22Rv1 (cell line): ENCODE results near the gene GABRD.

Experiments used
- ZFX ChIP-seq: fragments of 450-650 bp; IDR thresholded peaks from 2 replicates; pipeline ENCODE4 v1.6.1; 2017; ENCODE audit warnings: antibody characterized with exemption, borderline replicate concordance
- TF ChIP-seq, protein P1 (sequence below): fragments of 450-650 bp; IDR thresholded peaks from 2 replicates; pipeline ENCODE4 v1.5.1; 2017; ENCODE audit warnings: mild to moderate bottlenecking

DNA sequence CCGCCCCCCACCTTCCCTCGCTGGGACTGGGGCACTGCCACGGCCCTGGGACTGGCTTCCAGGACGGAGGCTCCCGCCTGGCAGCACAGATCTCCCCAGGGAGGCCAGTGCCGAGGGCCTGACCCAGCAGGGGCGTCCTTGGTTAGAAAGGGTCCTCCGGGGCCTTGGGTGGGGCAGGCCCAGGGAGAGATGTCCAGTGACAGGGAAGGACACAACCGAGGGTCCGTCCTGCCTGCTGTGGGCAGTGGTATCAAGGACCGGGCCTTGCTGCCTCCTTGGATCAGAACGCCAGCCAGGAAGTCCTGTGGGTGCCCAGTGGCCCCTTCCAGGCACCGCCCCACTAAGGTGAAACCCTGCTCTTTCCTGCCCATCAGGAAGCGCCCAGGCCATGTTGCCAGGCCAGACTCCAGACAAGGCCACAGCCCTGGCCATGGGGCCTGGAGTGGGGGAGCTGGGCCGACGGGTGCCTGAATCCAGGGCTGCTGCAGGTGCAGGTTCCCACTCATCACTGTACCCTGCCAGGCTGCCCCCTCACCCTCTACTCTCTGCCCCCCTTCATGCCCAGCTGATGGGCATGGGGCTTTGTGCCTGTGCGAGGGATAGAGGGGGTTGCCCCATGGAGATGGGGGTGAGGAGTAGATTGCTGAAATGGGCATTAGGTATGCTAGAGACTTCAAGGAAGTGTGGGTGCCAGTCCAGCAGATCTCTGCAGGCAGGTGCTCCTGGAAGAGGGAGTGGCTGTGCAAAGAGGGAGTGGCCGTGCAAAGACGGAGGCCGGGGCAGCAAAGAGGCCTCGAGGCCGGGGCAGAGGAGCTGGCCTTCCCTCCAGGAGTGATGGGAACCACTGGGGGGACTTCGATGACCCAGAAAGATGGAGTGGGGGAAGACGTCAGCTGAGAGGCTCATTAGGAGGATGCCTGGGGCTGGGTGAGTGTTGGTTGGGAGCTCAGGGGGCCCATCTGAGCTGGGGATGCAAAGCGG lies 28.9 kb downstream of the GABRD start:
- TF ChIP-seq, protein P1, sequence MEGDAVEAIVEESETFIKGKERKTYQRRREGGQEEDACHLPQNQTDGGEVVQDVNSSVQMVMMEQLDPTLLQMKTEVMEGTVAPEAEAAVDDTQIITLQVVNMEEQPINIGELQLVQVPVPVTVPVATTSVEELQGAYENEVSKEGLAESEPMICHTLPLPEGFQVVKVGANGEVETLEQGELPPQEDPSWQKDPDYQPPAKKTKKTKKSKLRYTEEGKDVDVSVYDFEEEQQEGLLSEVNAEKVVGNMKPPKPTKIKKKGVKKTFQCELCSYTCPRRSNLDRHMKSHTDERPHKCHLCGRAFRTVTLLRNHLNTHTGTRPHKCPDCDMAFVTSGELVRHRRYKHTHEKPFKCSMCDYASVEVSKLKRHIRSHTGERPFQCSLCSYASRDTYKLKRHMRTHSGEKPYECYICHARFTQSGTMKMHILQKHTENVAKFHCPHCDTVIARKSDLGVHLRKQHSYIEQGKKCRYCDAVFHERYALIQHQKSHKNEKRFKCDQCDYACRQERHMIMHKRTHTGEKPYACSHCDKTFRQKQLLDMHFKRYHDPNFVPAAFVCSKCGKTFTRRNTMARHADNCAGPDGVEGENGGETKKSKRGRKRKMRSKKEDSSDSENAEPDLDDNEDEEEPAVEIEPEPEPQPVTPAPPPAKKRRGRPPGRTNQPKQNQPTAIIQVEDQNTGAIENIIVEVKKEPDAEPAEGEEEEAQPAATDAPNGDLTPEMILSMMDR = no peak
- no peak for TF ChIP-seq ZFX
